Measurements from ENCODE around the gene GCNT3.
"Not testable (repeated sequence)": the region's sequence is repeated elsewhere in the genome, so short reads cannot be mapped to it uniquely, and the experiment has no call there.

The GCNT3 gene

DNA sequence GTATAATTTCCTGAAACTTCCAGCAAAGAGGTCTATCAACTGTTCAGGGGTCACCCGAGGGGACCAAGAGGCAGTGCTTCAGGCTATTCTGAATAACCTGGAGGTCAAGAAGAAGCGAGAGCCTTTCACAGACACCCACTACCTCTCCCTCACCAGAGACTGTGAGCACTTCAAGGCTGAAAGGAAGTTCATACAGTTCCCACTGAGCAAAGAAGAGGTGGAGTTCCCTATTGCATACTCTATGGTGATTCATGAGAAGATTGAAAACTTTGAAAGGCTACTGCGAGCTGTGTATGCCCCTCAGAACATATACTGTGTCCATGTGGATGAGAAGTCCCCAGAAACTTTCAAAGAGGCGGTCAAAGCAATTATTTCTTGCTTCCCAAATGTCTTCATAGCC lies 6.8 kb downstream of the GCNT3 start:
- no peak for DNase-seq (ENCODE audit: low read depth)

DNA sequence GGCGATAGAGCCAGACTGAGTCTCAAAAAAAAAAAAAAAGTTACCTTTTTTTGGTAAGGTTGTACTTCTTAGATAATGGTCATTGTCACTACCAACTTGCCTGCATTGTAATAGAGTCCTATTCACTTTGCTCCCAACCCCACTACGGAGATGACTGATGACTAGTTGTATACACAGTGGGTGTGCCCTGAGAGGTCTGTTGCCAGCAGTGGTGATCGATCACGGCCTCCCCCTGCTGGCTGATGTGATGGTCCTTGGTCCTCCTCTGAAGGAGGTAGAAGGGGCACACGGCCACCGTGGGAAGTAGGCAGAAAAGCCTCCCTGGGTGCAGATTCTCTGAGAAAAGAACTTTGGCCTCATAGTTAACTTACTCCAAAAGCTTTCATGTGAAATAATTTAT lies 10.7 kb downstream of the GCNT3 start:
- peak; percentile 3 for DNase-seq (ENCODE audit: low read depth)

DNA sequence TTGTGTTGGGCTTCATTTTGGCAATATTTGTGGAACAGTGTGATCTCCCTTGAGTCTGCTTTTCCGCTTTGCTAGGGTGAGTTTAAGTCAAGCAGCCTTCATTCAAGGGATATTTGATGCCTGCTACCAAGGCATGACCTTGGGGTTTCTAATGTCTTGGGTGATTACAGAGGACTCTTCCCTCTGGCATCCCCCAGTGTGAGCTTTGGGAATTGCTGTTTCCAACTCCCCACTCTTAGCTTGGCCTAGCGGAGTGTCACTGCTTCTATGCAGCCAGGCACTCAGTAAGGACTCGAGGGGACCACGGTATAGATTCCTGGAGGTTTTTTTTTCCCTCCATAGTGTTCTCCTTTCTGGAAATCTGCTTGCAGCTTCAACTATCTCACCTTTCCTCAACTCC lies 21.1 kb downstream of the GCNT3 start:
- no peak for DNase-seq (ENCODE audit: low read depth)

DNA sequence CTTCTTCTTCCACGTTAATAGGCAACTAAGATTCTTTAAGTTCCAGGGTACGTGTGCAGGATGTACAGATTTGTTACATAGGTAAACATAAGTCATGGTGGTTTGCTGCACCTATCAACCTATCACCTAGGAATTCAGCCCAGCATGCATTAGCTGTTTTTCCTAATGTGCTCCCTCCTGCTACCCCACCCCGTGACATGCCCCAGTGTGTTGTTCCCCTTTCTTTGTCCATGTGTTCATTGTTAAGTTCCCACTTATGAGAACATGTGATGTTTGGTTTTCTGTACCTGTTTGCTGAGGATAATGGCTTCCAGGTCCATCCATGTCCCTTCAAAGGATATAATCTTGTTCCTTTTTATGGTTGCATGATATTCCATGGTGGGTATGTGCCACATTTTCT lies 24.6 kb downstream of the GCNT3 start:
- no peak for DNase-seq (ENCODE audit: low read depth)

DNA sequence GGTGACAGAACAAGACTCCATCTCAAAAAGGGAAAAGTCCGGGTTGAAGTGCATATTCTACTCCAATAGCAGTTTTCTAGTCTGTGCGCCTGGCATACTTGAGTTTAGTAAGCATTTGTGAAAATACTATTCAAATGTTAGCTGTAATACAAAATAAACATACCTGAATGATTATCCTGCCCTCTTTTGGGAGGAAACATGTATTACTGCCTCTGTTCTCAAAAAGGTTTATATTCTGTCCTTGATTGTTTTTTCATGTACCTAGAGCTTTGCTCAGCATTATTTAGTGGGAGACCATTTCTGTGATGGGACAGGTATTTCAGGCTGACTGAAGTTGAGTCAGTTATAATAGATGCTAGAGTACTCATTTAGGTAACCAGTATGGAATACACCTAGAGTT lies 25.9 kb downstream of the GCNT3 start:
- DNase-seq (ENCODE audit: low read depth): not testable (repeated sequence)

DNA sequence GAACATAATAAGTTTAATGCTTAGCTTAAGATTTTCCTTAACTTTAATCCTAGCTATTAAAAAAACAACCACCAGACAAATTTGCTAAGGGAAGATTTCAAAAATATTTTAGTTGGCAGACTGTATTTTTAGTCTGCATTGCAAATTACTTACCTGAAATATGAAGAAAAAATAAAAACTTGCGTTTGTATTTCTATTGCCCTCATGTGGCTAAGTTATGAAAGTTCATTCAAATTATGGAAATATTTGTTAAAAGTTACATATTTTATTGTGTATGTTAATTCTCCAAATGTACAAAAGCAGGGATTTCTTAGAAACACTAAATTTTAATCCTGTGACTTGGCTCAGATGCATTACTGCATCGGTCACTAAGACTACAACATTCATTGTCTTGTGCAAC lies 30.8 kb downstream of the GCNT3 start:
- DNase-seq (ENCODE audit: low read depth): no peak

DNA sequence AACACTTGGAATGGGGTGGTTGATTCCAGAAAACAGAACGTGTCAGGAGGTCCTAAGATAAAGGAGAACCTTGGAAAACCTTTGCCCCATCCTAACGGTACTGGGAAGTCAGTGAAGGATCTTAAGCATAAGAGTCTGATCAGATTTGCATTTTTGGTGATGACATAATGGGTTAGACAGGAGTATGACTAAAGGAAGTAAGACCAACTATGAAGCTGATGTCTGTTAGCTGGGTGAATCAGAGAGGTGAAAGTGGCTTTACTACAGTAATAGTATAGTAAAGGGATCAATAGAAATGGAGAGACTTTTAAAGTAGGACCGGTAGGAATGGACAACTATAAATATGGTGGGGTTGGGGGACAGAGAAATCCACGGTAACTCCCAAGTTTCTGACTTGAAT lies 33.2 kb downstream of the GCNT3 start:
- DNase-seq (ENCODE audit: low read depth): no peak

DNA sequence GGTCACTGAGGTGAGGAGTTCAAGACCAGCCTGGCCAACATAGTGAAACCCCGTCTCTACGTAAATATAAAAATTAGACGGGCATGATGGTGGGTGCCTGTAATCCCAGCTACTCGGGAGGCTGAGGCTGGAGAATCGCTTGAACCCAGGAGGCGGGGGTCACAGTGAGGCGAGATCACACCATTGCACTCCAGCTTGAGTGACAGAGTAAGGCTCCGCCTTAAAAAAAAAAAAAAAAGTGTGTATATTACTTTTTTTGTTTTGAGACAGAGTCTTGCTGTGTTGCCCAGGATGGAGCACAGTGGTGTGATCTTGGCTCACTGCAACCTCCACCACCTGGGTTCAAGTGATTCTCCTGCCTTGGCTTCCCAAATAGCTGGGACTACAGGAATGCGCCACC lies 34.2 kb downstream of the GCNT3 start:
- not testable (repeated sequence) for DNase-seq (ENCODE audit: low read depth)

DNA sequence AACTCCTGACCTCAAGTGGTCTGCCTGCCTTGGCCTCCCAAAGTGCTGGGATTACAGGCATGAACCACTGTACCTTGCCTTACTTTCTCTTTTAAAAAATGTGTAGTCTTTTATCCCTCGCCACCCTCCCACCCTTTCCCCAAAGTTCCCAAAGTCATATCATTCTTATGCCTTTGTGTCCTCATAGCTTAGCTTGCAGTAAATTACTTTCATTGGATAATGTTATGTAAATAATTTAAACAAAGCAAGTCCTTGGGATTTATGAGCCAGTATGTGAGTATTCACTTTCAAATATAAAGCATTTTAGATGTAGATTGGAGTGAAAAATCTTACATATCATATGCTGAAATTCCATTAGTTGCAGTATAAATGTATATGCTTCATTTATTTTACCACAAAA lies 34.7 kb downstream of the GCNT3 start:
- DNase-seq (ENCODE audit: low read depth): no peak

DNA sequence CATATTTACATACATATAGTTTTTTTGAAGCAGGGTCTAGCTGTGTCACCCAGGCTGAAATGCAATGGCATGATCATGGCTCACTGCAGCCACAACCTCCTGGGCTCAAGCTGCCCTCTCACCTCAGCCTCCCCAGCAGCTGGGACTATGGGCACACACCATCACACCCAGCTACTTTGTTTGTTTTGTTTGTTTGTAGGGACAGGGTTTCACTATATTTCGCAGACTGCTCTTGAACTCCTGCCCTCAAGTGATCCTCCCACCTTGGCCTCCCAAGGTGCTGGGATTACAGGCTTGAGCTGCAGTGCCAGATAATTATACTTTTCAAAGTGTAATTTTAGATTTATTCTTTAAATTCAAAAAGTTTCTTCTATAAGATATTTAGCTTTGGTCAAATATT lies 35.5 kb downstream of the GCNT3 start:
- DNase-seq (ENCODE audit: low read depth): no peak

DNA sequence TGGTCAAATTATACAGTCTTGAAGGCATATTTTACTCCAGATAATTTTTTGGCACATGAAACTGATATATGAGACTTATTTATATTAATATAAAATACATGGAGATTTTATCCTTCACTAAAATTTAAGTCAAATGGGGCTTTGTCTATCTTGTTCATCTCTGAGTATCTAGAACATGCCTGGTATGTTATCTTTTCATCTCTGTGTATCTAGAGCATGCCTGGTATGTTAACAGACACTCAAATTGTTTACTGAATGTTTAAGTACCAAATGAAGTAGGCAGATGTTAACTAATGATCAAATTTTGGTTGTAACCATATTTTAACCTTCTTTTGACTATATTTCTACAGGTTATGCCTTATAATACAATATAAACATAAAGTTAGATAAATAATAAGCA lies 38.0 kb downstream of the GCNT3 start:
- no peak for DNase-seq (ENCODE audit: low read depth)

DNA sequence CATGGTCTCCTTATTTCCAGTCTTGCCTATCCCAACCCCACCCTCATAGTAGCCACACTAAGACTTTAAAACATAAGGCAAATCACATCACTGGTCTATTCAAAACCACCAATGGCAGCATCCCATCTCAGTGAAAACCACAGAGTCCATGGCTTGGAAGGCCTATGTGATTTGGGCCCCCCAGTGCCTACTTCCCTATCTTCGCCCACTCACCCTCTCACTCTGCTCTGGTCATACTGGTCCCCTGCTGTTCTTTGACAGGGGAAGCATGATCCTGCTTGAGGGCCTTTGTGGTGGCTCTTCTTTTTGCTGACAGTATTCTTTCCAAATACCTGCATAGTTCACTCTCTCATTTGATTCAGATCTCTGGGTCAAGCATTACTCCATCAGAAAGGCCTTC lies 42.5 kb downstream of the GCNT3 start:
- no peak for DNase-seq (ENCODE audit: low read depth)

DNA sequence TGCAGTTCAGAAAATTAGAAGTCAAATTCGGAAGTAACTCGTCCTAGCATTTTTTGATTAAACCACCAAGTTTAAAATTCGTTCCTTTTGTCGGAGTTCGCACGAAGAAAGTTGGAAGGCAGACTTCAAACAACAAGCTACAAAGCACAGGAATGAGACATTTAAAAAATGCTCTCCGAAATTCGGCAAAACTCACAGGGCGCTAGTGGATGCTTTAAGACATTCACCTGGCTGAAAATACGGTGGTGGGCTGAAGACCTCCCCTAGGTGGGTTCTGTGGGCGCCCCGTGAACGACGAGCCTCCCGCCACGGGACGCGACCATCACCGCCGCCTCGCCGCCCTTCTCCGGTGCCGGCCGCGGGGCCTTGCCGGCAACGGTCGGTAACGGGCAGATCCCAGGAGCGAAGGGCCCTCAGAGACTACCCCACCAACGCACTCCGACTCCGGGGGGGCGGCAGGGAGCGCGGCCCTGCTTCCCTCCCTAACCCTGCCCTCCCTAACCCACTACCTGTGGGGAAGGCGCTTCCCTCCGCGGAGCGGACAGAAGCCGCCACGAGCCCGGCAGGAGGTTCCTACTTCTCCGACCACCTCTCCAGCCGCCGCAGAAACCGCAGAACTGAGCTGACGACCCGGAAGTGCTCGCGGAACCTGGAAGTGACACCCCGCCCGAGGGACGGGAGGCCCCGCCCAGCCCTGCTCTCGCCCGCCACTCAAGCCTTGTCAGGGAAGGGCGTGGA lies 45.5 kb downstream of the GCNT3 start, which contains the start of gene GTF2A2:
Gene GTF2A2, minus strand, starts transcription at position 619 of the 738 bp plus-strand sequence. CDS start 5,238 bp downstream, outside the sequence.
- peak; percentile 82 for DNase-seq (ENCODE audit: low read depth)

DNA sequence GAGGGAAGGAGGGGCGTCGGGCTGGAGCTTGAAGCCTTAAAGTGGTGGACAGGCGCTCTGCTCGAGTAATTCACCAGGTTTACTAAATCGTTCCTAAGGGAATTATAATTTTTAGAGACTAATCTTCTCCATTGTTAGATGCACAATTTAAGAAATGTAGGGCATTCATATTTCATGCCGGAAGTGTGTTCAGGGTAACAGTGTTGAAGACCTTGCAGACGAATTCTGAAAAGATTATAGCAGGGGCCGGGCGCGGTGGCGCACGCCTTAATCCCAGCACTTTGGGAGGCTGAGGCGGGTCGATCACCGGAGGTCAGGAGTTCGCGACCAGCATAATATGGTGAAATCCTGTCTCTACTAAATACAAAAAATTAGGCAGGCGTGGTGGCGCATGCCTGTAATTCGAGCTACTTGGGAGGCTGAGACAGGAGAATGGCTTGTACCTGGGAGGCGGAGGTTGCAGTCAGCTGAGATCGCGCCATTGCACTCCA lies 46.1 kb downstream of the GCNT3 start:
- no peak for DNase-seq (ENCODE audit: low read depth)

DNA sequence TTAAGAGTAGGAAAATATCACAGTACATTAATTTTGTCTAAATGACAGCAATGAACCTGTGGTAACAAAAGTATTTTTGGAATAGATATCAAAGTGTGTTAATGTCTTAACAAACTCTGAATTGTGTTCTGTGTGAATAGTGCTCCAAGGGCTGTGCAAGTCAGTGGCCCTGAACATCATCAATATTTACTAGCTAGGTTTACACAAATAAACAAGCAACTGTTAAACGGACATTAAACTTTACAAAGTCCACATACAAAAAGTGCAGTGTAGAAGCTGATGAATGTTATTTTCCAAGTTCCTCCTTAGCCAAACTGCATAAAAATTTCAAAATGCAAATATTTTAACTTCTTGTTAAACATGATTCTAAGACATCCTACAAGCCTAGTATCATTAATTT lies 47.8 kb downstream of the GCNT3 start:
- DNase-seq (ENCODE audit: low read depth): no peak

DNA sequence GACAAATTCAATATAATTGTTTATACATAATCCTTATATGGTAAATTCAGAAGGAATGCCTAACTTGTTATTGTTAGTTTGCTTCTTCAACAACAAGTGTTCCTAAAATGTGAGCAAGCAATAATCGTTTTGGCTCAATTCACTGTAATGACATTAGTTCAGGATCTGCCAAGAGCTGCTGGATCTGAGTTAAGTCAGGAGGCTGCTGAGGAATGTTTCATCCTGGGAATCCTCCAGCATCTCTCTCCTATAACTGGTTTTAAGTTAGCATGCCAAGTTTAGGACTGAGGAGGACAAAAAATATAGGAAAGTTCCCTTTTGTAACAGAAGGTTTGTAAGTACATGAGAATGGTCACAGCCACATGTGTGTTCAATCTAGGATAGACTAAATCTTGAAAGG lies 50.7 kb downstream of the GCNT3 start:
- peak; percentile 31 for DNase-seq (ENCODE audit: low read depth)

DNA sequence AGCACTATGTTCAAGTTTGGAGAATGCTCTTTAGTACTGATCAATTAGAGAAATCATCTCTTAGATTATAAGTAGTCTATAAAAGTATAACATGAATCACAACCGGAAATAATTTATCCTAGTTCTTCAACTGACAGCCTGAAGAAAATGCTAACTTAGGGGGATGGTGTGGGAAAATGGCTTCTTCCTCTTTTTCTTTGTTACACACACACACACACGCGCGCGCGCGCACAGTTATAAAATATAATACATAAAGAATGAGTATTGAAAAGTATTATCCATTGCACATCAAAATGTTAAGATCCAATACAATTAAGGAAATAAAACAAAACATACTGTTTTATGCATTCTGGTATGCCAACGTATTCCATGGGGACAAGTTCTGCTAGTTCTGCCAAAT lies 57.0 kb downstream of the GCNT3 start:
- no peak for DNase-seq (ENCODE audit: low read depth)
